HG03520 (cell line): ENCODE results near the gene SCAP.
"Not testable (repeated sequence)": the region's sequence is repeated elsewhere in the genome, so short reads cannot be mapped to it uniquely, and the experiment has no call there.

Source experiments
- ATAC-seq: cut with Tn5 transposase; IDR thresholded peaks from one replicate; pipeline ENCODE4 v1.9.1; 2021; ENCODE audit warnings: mild to moderate bottlenecking, moderate library complexity; ENCODE audit not compliant: unreplicated experiment

Gene SCAP

DNA sequence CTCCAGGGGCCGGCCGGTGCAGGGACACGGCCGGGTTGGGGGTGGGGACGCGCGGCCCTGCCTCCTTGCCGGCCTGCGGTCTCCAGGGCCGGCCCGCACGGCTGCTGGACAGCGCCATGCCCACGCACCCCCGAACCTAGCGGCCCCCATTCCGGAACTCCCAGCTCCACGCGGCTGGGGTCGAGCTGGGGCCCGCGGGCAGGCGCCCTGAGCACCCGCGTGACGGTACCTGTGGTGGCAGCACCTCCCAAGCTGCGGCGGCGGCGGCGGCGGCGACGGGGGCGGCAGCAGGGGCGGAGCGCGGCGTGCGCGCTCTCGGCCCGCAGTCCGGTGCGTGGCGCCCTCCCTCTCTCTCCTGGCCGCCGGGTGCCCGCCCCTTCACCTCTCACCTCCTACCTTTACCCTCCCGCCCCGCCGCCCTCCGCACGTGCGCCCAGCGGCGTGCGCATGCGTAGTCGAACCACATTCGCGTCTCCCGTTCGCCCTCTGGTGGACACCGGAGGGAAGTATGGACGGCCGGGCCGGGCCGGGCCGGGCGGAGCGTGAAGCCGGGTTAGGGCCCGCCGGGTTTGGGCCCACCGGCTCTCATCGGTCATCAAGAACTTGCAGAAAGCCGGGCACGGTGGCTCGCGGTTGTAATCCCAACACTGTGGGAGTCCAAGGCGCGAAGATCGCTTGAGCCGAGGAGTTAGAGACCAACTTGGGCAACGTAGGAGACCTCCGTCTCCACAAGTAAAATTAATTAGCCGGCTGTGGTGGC, at the start of gene SCAP:
Gene SCAP (minus strand): TSS at position 372 of the 760 bp plus-strand sequence. CDS start 32,948 bp downstream, outside the sequence.
- peak; percentile 88 for ATAC-seq

DNA sequence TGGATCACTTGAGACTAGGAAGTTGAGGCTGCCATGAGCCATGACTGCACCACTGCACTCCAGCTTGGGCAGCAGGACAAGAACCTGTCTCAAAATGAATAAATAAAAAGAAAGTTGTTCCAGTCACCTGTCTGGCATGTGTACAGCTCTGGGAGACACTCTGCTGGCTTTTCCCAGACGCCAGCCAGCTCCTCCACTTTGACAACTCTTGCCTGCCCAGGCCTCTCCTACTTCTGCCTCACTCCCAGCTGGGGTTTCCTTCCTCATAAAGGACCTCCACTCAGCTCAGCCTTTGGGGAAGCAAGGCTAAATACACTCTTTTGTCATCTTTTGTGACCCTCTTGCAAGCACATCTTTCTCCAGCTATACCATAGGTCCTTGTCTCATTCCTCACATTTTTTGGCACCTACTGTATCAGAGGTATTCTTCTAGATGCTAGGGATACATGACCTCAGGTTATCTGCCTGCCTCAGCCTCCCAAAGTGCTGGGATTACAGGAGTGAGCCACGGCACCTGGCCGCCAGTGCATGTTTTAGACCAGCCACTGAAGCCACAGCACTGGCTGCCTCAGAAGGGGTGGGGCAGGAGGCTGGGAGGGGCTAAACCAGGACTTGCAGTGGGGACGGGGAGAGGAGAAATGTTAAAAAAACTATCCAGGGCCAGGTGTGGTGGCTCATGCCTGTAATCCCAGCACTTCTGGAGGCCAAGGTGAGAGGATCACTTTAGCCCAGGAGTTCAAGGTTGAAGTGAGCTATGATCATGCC, 47.8 kb upstream of the SCAP start:
- ATAC-seq: no peak

DNA sequence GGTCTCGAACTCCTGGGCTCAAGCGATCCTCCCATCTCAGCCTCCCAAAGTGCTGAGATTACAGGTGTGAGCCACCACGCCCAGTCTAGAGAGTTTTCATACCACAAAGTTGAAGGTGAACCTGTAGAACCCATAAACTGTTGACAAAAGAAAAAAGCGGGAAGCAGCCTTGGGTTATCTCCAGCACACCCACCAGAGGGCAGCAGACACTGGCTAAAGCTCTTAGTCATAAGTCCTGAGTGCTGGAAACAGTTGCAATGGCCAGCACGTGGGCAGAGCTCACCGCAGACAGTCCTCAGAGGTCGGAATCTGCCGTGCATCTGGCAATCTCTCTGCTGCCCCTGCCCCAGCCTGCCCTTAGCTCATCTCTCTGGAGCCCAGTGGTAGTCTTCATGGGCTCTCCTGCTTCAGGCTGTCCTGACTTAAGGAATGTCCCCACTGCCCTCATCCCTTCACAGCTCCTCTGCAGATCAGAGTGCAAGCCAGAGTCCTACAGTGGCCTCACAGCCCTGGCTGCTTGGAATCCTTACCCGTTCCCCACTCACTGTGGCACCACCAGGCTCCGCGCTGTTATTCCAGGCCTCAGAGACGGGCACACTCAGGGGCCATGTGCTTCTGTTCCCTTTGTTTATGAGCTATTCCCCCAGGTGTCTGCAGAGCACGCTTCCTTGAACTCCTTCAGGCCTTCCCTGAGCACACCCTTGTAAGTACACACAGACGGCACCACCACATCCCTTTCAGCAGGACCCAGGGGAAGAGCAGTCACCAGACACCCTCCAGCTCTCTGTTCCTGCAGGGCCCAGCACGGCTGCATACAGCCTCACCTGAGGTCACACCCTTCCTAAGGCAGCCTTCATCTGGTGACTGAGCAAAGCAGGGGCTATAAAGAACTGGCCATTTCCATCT, 46.6 kb upstream of the SCAP start:
- ATAC-seq: peak; percentile 72

DNA sequence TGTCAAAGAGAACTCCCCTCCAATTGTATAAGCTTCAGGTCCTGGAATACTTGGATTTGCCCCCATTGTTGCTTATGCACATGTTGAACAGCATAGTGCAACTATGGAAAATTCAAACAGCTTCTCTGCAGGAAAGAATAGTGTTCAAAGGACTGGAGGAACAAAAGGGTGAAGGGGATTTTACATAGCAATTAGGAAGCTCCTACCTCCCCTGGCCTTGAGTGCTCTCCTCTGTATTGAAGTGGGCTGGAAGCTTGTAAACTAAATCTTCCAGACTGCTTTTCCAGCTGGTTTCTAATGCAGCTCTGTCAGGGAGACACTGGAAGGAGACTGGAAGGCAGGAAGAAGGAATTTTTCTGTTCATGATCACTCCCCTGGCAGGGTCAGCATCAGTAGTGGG, 45.0 kb upstream of the SCAP start:
- ATAC-seq: no peak

DNA sequence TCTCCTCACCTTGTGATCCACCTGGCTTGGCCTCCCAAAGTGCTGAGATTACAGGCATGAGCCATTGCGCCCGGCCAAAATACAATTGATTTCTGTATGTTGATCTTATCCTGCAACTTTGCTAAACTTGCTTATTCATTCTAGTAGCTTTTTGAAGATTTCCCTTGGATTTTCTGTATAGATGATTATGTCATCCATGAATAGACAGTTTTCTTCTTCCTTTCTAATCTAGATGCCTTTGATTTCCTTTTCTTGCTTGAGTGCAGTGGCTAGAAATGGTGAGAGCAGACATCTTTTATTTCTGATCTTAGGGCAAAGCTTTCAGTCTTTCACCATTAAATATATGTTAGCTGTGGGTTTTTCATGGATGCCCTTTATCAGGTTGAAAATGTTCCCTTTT, 42.2 kb upstream of the SCAP start:
- ATAC-seq: no peak

DNA sequence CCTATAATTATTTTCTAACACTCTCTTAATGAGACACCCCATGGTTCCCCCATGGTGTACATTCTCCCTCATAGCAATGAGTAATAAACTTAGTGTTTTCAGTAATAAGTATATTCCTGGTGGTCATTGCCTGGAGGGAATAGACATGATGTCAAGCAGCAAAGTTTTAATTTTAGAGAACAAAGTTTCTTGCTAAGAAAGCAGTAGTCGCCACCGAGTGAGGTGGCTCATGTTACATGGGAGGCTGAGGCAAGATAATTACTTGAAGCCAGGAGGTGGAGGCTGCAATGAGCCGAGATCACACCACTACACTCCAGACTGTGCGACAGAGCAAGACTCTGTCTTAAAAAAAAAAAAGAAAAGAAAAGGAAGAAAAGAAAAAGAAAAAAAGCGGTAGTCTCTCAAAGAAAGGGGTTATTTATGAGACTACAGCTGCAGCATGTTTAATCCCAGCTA, 40.2 kb upstream of the SCAP start:
- no peak for ATAC-seq

DNA sequence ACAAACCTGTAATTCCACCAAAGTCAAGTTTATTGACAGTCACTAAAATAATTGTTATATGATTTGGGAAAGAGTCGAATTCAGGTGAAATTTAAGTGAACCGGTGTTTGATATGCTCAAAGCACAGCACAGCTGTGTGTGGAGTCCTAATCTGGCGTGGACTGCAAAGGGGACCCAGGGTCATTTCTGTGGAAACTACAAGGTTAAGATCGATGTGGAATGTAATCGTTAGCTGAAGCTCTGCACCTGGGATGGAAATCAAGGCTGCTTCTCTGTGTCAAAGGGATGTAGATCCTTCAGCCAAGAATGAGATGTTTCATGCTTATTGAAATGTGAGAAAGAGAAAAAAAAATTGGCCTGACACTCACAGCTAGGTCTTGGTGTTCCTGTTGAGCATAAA, 39.4 kb upstream of the SCAP start:
- ATAC-seq: no peak

DNA sequence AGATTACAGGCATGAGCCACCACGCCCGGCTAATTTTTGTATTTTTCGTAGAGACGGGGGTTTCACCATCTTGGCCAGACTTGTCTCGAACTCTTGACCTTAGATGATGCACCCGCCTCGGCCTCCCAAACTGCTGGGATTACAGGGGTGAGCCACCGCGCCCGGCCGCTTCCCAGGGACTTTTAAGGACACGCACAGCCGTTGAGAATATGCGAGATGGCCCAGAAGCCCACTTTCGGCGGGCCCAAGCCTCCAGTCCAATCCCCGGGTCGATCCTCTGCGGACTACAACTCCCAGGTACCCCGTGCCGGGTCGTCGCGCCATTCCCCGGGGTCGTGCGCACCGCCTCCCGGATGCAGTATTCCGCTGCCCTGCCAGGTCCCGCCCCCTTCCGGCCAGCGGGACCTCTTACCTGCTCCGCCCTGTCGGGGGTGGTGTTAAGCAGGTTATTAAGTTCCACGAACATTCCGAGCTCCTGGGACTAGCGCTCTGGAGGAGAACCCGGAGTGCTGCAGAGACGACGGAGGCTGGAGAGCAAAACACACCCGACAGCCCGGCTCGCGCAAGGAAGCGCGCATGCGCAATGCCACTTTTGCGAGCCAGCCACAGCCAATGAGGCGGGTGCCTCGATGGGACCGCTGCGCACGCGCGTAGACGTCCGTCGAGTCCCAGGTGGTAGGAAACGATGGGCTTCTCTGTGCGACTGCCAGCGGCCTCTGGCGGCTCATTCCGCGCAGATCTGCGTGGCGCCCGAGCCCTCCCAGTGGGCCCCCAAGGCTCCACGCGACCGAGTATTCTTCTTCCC, 37.6 kb upstream of the SCAP start, which contains the start of gene ELP6:
Gene ELP6 (minus strand): TSS at position 588 of the 805 bp plus-strand sequence. CDS start 122 bp downstream, at position 466.
- ATAC-seq: peak; percentile 93

DNA sequence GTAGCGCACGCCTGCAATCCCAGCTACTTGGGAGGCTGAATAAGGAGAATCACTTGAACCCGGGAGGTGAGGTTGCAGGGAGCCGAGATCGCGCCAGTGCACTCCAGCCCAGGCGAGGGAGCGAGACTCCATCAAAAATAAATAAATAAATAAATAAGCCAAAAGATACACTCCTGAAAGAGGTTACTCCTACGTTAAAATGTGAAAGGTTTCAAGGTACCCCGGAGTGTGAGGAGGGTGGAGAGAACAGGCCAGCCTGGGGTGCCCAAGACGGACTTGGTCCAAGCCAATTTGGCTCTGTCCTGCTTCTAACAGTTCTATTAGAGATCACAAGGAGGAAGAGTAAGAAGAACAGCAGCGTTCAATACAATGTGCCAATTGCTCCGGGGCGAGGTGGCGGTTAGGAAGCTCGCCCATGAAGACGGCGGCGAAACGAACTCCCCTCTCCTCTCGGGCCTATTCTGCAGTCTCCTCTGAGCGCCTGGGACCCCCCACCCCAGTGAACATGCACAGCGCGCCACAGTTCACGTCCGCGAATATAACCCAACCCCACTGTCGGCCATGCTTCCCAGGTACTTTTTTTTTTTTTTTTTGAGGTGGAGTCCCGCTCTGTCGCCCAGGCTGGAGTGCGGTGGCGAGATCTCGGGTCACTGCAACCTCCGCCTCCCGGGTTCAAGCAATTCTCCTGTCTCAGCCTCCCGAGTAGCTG, 36.8 kb upstream of the SCAP start:
- ATAC-seq: no peak

DNA sequence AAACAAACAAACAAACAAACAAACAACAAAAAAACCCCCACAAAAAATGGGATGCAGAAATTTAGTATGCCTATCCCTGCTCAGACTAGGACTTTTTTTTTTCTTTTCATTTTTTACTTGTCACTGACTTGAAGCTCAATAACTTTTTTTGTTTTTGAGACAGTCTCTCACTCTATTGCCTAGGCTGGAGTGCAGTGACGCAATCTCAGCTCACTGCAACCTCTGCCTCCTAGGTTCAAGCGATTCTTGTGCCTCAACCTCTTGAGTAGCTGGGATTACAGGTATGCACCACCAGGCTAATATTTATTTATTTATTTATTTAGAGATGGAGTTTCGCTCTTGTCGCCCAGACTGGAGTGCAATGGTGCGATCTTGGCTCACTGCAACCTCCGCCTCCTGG, 29.5 kb upstream of the SCAP start:
- not testable (repeated sequence) for ATAC-seq

DNA sequence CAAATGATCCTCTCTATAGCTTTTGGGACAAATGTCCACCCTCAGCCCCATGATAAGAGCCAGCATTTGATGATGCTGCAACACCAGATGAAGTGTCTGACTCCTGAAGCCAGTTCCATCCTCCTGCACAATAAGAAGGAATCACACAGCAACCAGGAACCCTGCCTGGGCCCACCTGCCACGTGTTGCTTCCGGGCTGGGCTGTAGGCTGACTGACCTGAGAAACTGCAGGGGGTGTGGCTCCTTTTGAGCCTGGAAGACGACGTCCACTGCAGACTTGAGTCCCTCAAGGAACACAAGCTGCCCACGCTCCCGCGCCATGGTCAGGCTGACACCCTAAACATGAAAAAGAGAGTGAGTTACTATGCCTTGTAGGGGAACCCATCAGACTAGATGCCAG, 28.4 kb upstream of the SCAP start:
- no peak for ATAC-seq

DNA sequence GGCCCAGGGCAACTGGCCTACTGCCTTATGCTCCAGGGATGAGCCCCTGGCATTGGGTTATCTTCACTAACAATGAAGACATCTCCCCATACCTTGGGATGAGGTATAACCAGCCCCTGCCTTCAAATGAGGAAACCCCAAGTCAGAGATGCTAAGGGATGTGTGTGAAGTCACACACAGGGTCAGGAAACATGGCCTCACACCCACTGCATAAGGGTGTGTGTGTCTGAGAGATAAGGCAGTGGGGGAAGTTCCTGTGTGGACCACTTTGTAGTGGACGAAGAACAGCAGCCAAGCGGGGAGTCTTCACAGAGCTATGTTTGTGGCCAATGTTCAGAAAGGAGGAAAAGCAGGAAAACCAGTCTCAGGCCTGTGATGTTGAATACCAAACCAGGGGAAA, 27.3 kb upstream of the SCAP start:
- ATAC-seq: no peak

DNA sequence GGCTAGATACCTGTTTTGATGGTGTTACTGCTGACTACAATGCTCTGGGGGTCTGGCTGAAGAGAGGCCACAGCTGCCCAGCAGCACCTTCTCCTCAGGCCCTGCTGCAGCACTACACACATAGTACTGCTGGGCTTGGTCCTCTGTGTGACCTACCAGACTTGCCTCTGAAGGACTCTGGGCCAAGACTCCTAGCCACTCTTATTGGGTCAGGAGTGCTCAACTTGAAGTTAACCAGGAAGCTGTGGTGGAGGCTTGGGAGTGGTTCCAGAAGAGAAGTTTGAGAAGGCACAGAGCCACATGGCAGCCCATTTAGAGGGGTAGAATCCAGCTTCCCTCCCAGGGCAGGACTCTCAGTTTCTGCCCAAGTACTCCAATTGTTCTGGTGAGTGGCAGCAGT, 21.2 kb upstream of the SCAP start:
- no peak for ATAC-seq

DNA sequence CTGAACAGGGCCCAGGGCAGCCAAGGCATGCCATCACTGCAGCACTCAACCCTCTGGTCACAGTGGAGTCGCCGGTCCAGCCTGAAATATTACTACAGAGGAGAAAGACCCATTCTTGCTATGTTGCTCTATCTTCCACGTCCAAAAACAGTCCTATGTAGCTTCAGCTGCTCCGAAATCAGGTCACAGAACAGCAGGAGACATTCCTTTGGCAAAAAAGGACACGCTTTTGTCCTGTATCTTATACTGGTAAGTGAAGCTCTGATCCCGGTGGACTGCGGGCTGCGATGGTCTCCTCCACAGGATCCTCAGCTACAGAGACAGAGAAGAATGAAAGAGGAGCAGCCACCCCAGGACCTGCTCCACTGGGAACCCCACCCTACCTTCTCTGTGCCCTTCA, 20.1 kb upstream of the SCAP start:
- no peak for ATAC-seq

DNA sequence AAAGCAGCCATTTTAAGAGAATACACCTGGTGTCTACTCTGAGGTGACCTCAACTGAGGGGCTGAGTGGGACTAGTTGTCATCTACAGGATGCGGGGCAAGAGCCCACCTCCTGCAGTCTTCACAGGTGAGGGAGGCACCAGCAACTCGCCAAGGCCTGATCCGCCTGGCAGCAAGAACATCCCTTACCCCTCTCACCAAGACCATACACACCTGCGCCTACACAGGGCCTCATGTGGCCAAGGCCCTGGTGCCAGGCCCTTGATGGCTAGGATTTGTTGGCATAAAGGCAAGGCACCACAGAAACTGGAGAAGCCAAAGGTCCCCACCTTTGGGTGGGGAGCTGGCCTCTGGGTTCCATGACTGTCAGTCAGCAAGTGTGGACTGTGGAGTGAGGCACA, 19.4 kb upstream of the SCAP start:
- ATAC-seq: no peak

DNA sequence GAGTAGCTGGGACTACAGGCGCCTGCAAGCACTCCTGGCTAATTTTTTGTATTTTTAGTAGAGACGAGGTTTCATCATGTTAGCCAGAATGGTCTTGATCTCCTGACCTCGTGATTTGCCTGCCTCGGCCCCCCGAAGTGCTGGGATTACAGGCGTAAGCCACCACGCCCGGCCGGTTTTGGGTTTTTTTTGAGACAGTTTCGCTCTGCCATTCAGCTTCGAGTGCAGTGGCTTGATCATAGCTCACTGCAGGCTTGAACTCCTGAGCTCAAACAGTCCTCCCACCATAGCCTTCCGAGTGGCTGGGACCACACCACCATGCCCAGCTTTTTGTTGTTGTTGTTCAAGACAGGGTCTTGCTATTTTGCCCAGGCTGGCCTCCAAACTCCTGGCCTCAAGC, 16.0 kb upstream of the SCAP start:
- ATAC-seq: no peak

DNA sequence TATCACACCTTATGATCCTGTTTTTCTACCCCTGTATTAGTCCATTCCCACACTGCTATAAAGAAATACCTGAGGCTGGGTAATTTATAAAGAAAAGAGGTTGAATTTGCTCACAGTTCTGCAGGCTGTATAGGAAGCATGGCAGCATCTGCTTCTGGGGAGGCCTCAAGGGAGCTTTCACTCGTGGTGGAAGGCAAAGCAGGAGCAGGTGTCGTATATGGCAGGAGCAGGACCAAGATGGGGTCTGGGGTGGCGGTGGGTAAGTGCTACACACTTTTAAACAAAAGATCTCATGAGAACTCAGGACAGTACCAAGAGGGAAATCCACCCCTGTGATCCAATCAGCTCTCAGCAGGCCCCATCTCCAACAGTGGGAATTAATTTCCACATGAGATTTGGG, 15.4 kb upstream of the SCAP start:
- ATAC-seq: no peak

DNA sequence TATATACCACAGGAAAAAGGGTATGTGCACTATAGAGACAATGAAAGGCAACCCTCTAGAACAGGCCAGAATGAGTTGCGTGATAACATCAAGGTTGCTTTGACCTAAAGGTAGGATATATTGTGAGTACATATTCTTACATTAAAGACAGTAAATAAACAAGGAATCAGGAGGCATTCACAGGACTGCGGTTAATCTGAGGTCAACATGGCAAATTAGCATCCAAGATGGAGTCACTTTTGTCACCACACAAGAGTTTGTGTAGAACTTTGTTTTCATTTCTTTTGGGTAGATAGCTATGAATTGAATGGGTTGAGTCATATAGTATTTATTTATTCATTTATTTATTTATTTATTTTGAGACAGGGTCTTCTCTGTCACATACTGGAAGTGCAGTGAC, 11.5 kb upstream of the SCAP start:
- ATAC-seq: no peak

DNA sequence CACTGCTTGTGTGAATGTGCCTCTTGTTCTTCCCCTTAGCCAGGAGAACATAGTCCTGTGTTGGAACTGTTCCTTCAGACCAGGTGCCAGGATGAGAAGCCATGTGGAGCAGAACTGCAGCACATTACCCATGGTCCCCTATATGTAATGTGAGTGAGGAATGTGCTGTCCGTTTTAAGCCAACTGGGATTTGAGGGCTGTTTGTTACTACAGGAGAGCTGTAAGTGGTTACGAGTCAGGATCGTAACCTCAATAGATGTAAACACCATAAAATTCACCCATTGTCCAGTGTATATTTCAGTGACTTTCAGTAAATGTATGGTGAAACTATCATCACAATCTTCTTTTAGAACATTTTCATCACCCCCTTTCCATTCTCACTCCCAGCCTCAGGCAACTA, 10.1 kb upstream of the SCAP start:
- ATAC-seq: no peak

DNA sequence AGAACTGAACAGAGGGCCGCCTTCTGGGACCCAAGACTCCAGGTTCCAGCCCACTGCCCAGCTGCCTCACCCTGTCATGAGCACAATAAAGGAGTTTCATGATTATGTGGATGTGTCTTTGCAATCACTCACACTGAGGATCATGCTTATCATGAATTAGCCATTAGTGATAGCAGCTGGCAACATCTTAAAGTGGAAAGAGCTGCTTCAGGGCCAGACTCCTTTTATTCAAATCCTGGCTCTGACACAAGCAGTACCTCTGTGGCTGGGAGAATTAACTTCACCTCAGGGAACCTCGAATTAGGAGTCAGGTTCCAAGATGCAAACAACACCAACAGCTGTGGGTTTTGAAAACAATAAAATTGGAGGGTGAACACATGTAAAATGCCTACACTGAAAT, 6.6 kb upstream of the SCAP start:
- no peak for ATAC-seq
